SK-N-SH (cell line): Measurements from ENCODE around the gene APPL2. TPM values are rescaled to one million over a fixed set of nuclear protein-coding genes. Genes with fewer than 3 reads are reported as not detected.

Experiments used
- CTCF ChIA-PET: fragments of 300-600, 350-600 bp; formaldehyde crosslinking; extraction: SDS; loops from one replicate; lab custom pipeline; 2021; lab: Yijun Ruan, JAX
- POLR2A ChIA-PET: fragments of 350-600 bp; sonication (Branson Sonifier 250); formaldehyde crosslinking; extraction: SDS; loops from one replicate; lab custom pipeline; 2020; ENCODE audit warnings: antibody characterized with exemption, inconsistent platforms; lab: Yijun Ruan, JAX
- DNase-seq: peaks from one replicate; pipeline ENCODE4 v3.0.0; 2012
- H2AFZ ChIP-seq: fragments of 200-600 bp; sonication (generic); 2 replicates; pipeline ENCODE4 v1.8.1; 2016; ENCODE audit warnings: antibody characterized with exemption, mild to moderate bottlenecking, low read depth
- H3F3A ChIP-seq: fragments of 200-600 bp; sonication (generic); replicated peaks from 2 replicates; pipeline ENCODE3; 2016; ENCODE audit warnings: antibody characterized with exemption, mild to moderate bottlenecking; ENCODE audit not compliant: insufficient read depth
- H3K27ac ChIP-seq, 2 experiments: fragments of 200-500 bp in 1 of 2; fragments of 200-600 bp in 1 of 2; sonication (Bioruptor generic) in 1 of 2; sonication (generic), shearing (Covaris generic) in 1 of 2; 2 replicates each; pipeline versions ENCODE4 v1.5.1 to v1.6.1; 2014 to 2016; ENCODE audit warnings: low read depth in 2 of 2, inconsistent platforms in 1 of 2, low read length in 1 of 2, mild to moderate bottlenecking in 1 of 2, mixed read lengths in 1 of 2
- H3K27me3 ChIP-seq: fragments of 200-600 bp; sonication (generic), shearing (Covaris generic); 2 replicates; pipeline ENCODE4 v1.6.1; 2016; ENCODE audit warnings: mixed run types; ENCODE audit not compliant: insufficient read depth
- H3K36me3 ChIP-seq, 2 experiments: fragments of 200-500 bp in 1 of 2; fragments of 200-600 bp in 1 of 2; sonication (Bioruptor generic) in 1 of 2; sonication (generic) in 1 of 2; replicated peaks in 1 of 2; 2 replicates each; pipeline versions ENCODE3 to v1.5.1; 2014 to 2016; ENCODE audit warnings: low read length in 1 of 2, mild to moderate bottlenecking in 1 of 2; ENCODE audit not compliant: insufficient read depth in 2 of 2, control insufficient read depth in 1 of 2
- H3K4me1 ChIP-seq, 2 experiments: fragments of 200-500 bp in 1 of 2; fragments of 200-600 bp in 1 of 2; sonication (Bioruptor generic) in 1 of 2; sonication (generic), shearing (Covaris generic) in 1 of 2; 2 replicates each; pipeline versions ENCODE4 v1.5.1 to v1.6.1; 2014 to 2016; ENCODE audit warnings: low read depth in 1 of 2, low read length in 1 of 2, mixed run types in 1 of 2; ENCODE audit not compliant: insufficient read depth in 2 of 2, control insufficient read depth in 1 of 2
- H3K4me2 ChIP-seq: fragments of 200-600 bp; sonication (generic), shearing (Covaris generic); 2 replicates; pipeline ENCODE4 v1.6.1; 2017; ENCODE audit warnings: mixed run types
- H3K4me3 ChIP-seq, 2 experiments: fragments of 200-500 bp in 1 of 2; fragments of 200-600 bp in 1 of 2; sonication (Bioruptor generic) in 1 of 2; sonication (generic), shearing (Covaris generic) in 1 of 2; 2 replicates each; pipeline versions ENCODE4 v1.5.1 to v1.8.1; 2014 to 2016; ENCODE audit warnings: low read depth in 2 of 2, inconsistent platforms in 1 of 2, low read length in 1 of 2, mild to moderate bottlenecking in 1 of 2, mixed read lengths in 1 of 2, moderate library complexity in 1 of 2
- H3K79me2 ChIP-seq: fragments of 200-600 bp; sonication (generic); 2 replicates; pipeline ENCODE4 v1.8.1; 2017; ENCODE audit warnings: mild to moderate bottlenecking; ENCODE audit not compliant: insufficient read depth
- H3K9ac ChIP-seq: fragments of 200-600 bp; sonication (generic); 2 replicates; pipeline ENCODE4 v1.6.1; 2017; ENCODE audit warnings: mixed run types
- H3K9me2 ChIP-seq: fragments of 200-600 bp; sonication (generic); 2 replicates; pipeline ENCODE4 v1.6.1; 2017; ENCODE audit warnings: mixed run types
- H3K9me3 ChIP-seq: fragments of 200-600 bp; sonication (generic); 2 replicates; pipeline ENCODE4 v1.6.1; 2017; ENCODE audit warnings: mixed run types, mild to moderate bottlenecking, moderate library complexity
- H4K20me1 ChIP-seq: fragments of 200-600 bp; sonication (generic); 2 replicates; pipeline ENCODE4 v1.6.1; 2017; ENCODE audit warnings: mild to moderate bottlenecking, mixed run types; ENCODE audit not compliant: insufficient read depth
- CHD2 ChIP-seq: fragments of 150-350 bp; IDR thresholded peaks from 2 replicates; pipeline ENCODE4 v1.6.1; 2018; ENCODE audit warnings: low read length; ENCODE audit not compliant: partially characterized antibody
- ELF1 ChIP-seq: IDR thresholded peaks from 2 replicates; pipeline ENCODE4 v1.4.0; 2012
- EP300 ChIP-seq, 2 experiments: IDR thresholded peaks; 2 replicates each; pipeline versions ENCODE4 v1.4.0 to v1.6.1; 2012; ENCODE audit warnings: borderline replicate concordance in 1 of 2, low read depth in 1 of 2, low read length in 1 of 2
- EZH2phosphoT487 ChIP-seq: fragments of 200-600 bp; sonication (generic); IDR thresholded peaks from 2 replicates; pipeline ENCODE4 v1.6.1; 2017; ENCODE audit warnings: low read depth, mixed run types, mild to moderate bottlenecking, antibody characterized with exemption, moderate library complexity, borderline replicate concordance
- FOSL2 ChIP-seq: IDR thresholded peaks from 2 replicates; pipeline ENCODE4 v1.4.0; 2012; ENCODE audit warnings: low read depth, mild to moderate bottlenecking, moderate library complexity, borderline replicate concordance
- FOXJ3 ChIP-seq: sonication (generic); formaldehyde crosslinking; IDR thresholded peaks from 2 replicates; pipeline ENCODE4 v1.5.1; 2020; ENCODE audit warnings: mild to moderate bottlenecking, missing genetic modification reagents
- FOXM1 ChIP-seq: IDR thresholded peaks from 2 replicates; pipeline ENCODE4 v1.4.0; 2012; ENCODE audit warnings: low read depth, mild to moderate bottlenecking
- GABPA ChIP-seq: IDR thresholded peaks from 2 replicates; pipeline ENCODE4 v1.4.0; 2012; ENCODE audit warnings: low read depth, mild to moderate bottlenecking
- IRF3 ChIP-seq: fragments of 150-350 bp; IDR thresholded peaks from 2 replicates; pipeline ENCODE4 v1.6.1; 2016; ENCODE audit warnings: mild to moderate bottlenecking, low read depth, low read length
- JUND ChIP-seq: IDR thresholded peaks from 2 replicates; pipeline ENCODE4 v1.4.0; 2012
- MEF2A ChIP-seq: IDR thresholded peaks from 2 replicates; pipeline ENCODE4 v1.4.0; 2012; ENCODE audit warnings: low read depth, borderline replicate concordance
- NFIC ChIP-seq: IDR thresholded peaks from 2 replicates; pipeline ENCODE4 v1.4.0; 2012; ENCODE audit warnings: borderline replicate concordance
- NRF1 ChIP-seq: IDR thresholded peaks from 2 replicates; pipeline ENCODE4 v1.6.1; 2012; ENCODE audit warnings: low read depth, mild to moderate bottlenecking, low read length
- PBX3 ChIP-seq: IDR thresholded peaks from 2 replicates; pipeline ENCODE4; 2012
- POLR2AphosphoS5 ChIP-seq: IDR thresholded peaks from 2 replicates; pipeline ENCODE4 v1.6.1; 2012; ENCODE audit warnings: low read depth, low read length
- RAD21 ChIP-seq: IDR thresholded peaks from 2 replicates; pipeline ENCODE4 v1.6.1; 2012; ENCODE audit warnings: mild to moderate bottlenecking, low read length
- SMC3 ChIP-seq: IDR thresholded peaks from 2 replicates; pipeline ENCODE4 v1.6.1; 2012; ENCODE audit warnings: low read depth, low read length, improper control_type of control experiment
- TAF1 ChIP-seq: IDR thresholded peaks from 2 replicates; pipeline ENCODE4 v1.6.1; 2012; ENCODE audit warnings: low read depth, mild to moderate bottlenecking, low read length, moderate library complexity, borderline replicate concordance
- USF1 ChIP-seq: IDR thresholded peaks from 2 replicates; pipeline ENCODE4 v1.4.0; 2012; ENCODE audit warnings: low read depth, borderline replicate concordance
- USF2 ChIP-seq: fragments of 150-350 bp; IDR thresholded peaks from 2 replicates; pipeline ENCODE4 v1.6.1; 2017; ENCODE audit warnings: antibody characterized with exemption, low read length, low read depth, borderline replicate concordance
- YY1 ChIP-seq: IDR thresholded peaks from 2 replicates; pipeline ENCODE4 v1.4.0; 2012; ENCODE audit warnings: low read depth, mild to moderate bottlenecking
- WGBS: methylation state at CpG from one replicate; pipeline ENCODE4 v1.1.6; 2017; ENCODE audit warnings: low lambda C conversion rate; 5-methylcytosine and 5-hydroxymethylcytosine counted together
- polyA plus RNA-seq, 3 experiments: library from polyadenylated mRNA; depleted of rRNA; stranded (reverse); fragments of >200 nt; gene quantifications; 2 replicates each; pipeline ENCODE4 v1.2.3, GENCODE V29; 2012
- TF ChIP-seq, protein P1 (sequence below): IDR thresholded peaks from 2 replicates; pipeline ENCODE4 v1.4.0; 2012; ENCODE audit warnings: low read depth

Gene APPL2
- polyA plus RNA-seq, 1 of the 3 experiments (the other 2 are of a cell fraction), result 59.2 TPM

GRCh38 chr12:105261010-105261409 is 25.0 kb upstream of the APPL2 start (continued):
- TF ChIP-seq USF2 (no peak), RAD21 (no peak), YY1 (no peak), EZH2phosphoT487 (no peak)
- TF ChIP-seq, protein P1, sequence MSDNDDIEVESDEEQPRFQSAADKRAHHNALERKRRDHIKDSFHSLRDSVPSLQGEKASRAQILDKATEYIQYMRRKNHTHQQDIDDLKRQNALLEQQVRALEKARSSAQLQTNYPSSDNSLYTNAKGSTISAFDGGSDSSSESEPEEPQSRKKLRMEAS, result no peak

DNA sequence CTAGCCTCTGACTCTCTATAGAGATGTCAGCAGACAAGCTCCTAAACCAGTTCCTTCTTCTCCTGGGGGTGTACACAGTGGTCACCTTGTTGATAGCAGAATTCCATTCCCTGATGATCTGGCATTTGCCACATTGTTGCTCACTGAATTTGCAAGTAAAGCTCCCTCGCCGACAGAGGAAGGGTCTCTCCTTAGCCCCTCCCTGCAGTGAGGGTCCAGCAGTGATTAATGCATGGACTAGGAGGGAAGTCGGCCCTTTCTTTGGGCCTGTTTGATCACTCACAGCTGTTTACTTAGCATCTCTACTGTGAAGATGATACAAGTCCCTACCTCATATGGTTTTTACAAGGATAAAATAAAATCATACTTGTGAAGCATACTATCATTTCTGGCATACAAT is 23.3 kb upstream of the APPL2 start:
- no peak for TF ChIP-seq NRF1
- no peak for TF ChIP-seq EP300 (IDR thresholded peaks at IDR 0.05; ENCODE audit: borderline replicate concordance in 1 of 2, low read depth in 1 of 2, low read length in 1 of 2)
- TF ChIP-seq MEF2A, result no peak
- TF ChIP-seq GABPA, result no peak
- TF ChIP-seq TAF1, result no peak
- no peak for TF ChIP-seq USF1
- no peak for TF ChIP-seq YY1
- no peak for TF ChIP-seq SMC3
- TF ChIP-seq CHD2, result no peak
- Histone ChIP-seq H2AFZ (no peak overlapping the region), H3K36me3 (no peaks in the 10 kb centered on the region), H3K9me2 (no peaks in the 10 kb centered on the region), H3K9me3 (no peaks in the 10 kb centered on the region), H4K20me1 (no peaks in the 10 kb centered on the region), H3K27ac (no peak overlapping the region), H3K4me1 (peaks cover 0 to 40% of the 10 kb centered on the region in 2 experiments), H3K27me3 (no peaks in the 10 kb centered on the region), H3K4me3 (no peak overlapping the region), H3F3A (peaks cover 45% of the 10 kb centered on the region), H3K9ac (no peak overlapping the region), H3K79me2 (peaks cover 5% of the 10 kb centered on the region; the same call in 1 of the 2 replicates), H3K4me2 (no peak overlapping the region)
- no peak for DNase-seq
- ChIA-PET CTCF (interaction anchor here (0.8 to 1.4 kb wide), 2 partner anchors 13 to 123 kb away, joined by 3 read pairs; no protein-coding TSS in a partner anchor), POLR2A (no interaction called here)
- 38% methylated on average over 1 of the region's 3 CpGs for WGBS

GRCh38 chr12:105257321-105257728 is 21.4 kb upstream of the APPL2 start:
- H3F3A ChIP-seq, result peaks cover 64% of the 10 kb centered on the region
- DNase-seq, result no peak
- POLR2A ChIA-PET, result no interaction called here
- no peak overlapping the region for H3K4me3 ChIP-seq
- CTCF ChIA-PET, result interaction anchor here (0.5 kb wide), 1 partner anchor 63 kb away, joined by 3 read pairs; no protein-coding TSS in a partner anchor
- WGBS, result 19% methylated on average over 4 of the region's 4 CpGs
- no peaks in the 10 kb centered on the region for H4K20me1 ChIP-seq
- H3K4me2 ChIP-seq, result peak overlapping the region; percentile 52
- peaks cover 6 to 45% of the 10 kb centered on the region in 2 experiments for H3K4me1 ChIP-seq
- peak overlapping the region; percentile 64 to 95; a peak in 3 of 4 replicates for H3K27ac ChIP-seq
- H3K9me2 ChIP-seq, result no peaks in the 10 kb centered on the region
- H3K9me3 ChIP-seq, result no peaks in the 10 kb centered on the region
- no peaks in the 10 kb centered on the region for H3K27me3 ChIP-seq
- H2AFZ ChIP-seq, result no peak overlapping the region
- H3K79me2 ChIP-seq, result peaks cover 5% of the 10 kb centered on the region; the same call in 1 of the 2 replicates
- no peaks in the 10 kb centered on the region for H3K36me3 ChIP-seq
- peak overlapping the region; percentile 41; the same call in 1 of the 2 replicates for H3K9ac ChIP-seq
- TF ChIP-seq PBX3 (peak; percentile 92), IRF3 (no peak), YY1 (peak; percentile 59; the same call in 1 of the 2 replicates), ELF1 (no peak), GABPA (no peak), EZH2phosphoT487 (no peak), POLR2AphosphoS5 (peak; percentile 47; the same call in 1 of the 2 replicates), FOXM1 (peak; percentile 68; the same call in 1 of the 2 replicates), NFIC (peak; percentile 93), MEF2A (peak; percentile 59), FOSL2 (peak; percentile 99), RAD21 (no peak), JUND (peak; percentile 97), FOXJ3 (CRISPR knock-in tag) (no peak)
